Measurements from ENCODE around the gene BLCAP.

DNA sequence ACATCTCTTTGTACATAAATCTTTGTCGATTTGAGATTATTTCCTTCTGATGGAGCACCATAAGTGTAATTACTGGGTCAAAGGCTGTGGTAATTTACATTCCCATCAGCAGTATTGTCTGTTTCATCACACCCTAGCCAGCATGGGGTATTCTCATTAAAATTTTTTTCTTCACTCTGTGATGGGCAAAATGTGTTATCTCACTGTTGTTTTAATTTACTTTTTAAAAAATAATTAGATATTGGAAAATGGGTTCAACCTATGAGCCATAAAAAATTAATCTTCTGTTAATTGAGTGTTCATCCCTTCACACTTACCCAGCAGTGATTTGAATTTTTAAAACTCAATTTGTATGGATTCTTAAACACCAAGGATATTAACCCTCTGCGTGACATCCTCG is 50.6 kb downstream of the BLCAP start:
- TF ChIP-seq EZH2 (IDR thresholded peaks at IDR 0.05; ENCODE audit: insufficient read depth, low read length), result no peak
- TF ChIP-seq, protein P1, sequence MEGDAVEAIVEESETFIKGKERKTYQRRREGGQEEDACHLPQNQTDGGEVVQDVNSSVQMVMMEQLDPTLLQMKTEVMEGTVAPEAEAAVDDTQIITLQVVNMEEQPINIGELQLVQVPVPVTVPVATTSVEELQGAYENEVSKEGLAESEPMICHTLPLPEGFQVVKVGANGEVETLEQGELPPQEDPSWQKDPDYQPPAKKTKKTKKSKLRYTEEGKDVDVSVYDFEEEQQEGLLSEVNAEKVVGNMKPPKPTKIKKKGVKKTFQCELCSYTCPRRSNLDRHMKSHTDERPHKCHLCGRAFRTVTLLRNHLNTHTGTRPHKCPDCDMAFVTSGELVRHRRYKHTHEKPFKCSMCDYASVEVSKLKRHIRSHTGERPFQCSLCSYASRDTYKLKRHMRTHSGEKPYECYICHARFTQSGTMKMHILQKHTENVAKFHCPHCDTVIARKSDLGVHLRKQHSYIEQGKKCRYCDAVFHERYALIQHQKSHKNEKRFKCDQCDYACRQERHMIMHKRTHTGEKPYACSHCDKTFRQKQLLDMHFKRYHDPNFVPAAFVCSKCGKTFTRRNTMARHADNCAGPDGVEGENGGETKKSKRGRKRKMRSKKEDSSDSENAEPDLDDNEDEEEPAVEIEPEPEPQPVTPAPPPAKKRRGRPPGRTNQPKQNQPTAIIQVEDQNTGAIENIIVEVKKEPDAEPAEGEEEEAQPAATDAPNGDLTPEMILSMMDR (IDR thresholded peaks at IDR 0.05; ENCODE audit: insufficient read depth, low read depth, low read length), result no peak

Data from astrocyte (in vitro differentiated cells and primary cell).